Measurements from ENCODE around the gene ASTN2. TPM values are rescaled to one million over a fixed set of nuclear protein-coding genes. Genes with fewer than 3 reads are reported as not detected.

The ASTN2 gene
- total RNA-seq, 1 donor from 2014 or later: 2.3 TPM

DNA sequence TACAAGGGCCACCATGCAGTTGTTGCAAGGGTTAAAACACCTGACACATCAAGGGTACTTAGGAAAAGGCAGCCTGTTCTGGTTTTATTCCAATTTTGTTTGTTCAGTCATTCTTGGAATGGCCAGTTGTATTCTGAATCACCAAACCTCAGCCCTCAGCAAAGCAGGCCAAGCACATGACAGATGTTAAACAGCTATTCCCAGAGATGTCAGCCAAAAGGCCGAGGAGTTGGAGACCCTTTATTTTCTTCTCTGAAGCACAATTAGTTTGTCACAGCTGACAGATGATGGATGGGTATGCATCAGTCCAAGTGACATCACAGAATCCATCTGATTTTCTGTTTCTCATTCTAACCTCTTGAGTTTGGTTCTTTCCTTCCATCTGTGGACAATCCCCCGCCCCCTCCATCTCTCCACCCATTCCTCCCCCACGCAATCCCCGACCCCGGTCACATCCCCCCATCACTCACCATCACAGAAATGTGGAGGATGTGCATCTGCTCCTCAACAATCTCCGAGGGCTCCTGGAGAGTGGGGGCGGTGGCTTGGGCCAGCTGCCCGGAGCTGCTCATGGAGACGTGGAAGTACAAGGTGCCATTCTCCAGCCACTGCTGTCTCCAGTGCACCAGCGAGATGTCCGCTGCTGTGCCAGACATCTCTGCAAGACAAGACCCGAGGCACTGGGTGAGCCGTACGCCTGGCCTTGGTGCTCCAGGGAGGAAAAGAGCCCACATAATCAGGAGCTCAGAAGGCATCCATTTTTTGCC lies 123.8 kb downstream of the ASTN2 start:
- Histone ChIP-seq H3K4me1 (peaks cover 0 to 6% of the 10 kb centered on the region in 2 donors), H3K27ac (peak overlapping the region in 1 of 2 donors; percentile 31), H3K9me3 (no peaks in the 10 kb centered on the region), H3K4me3 (no peak overlapping the region), H3K36me3 (no peaks in the 10 kb centered on the region), H3K27me3 (no peaks in the 10 kb centered on the region)
- no peak for TF ChIP-seq CTCF (IDR thresholded peaks at IDR 0.05)
- intact Hi-C loops (cut with DNase I): no loop called here
- DNase-seq (ENCODE audit: low spot score in 2 of 2): no peak

DNA sequence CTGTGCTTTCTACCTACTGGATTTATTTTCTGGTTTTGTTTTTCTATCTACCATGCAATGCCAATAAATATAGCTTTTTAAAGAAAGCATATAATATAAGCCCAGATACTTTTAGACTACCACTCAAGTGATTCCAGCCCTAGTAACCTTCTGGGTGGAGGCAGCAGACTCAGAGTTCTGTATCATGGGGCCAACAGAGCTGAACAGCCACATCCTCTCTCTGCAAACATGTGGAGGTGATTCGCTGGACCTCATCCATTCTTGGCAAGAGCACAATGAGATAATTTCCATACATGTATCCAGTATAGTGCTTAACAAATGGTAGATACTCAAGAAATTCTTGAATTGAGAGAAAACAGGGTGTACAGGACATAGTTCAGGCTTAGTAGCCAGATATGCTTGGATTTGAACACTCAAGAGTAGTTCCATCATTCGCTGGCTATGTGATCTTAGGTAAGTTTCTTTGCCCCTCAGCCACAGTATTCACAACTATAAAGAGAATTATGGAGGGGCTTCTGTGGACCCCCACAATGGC lies 124.5 kb downstream of the ASTN2 start:
- H3K27me3 ChIP-seq: no peaks in the 10 kb centered on the region
- intact Hi-C loops (cut with DNase I): no loop called here

GRCh38 chr9:117286245-117286644 lies 128.6 kb downstream of the ASTN2 start:
- no peak for TF ChIP-seq CTCF (IDR thresholded peaks at IDR 0.05)
- H3K4me3 ChIP-seq: no peak overlapping the region
- no peaks in the 10 kb centered on the region for H3K27me3 ChIP-seq
- no peaks in the 10 kb centered on the region for H3K36me3 ChIP-seq
- DNase-seq (ENCODE audit: low spot score in 2 of 2): no peak
- H3K9me3 ChIP-seq: no peaks in the 10 kb centered on the region
- no peak overlapping the region for H3K27ac ChIP-seq
- peaks cover 0 to 3% of the 10 kb centered on the region in 2 donors for H3K4me1 ChIP-seq
- intact Hi-C loops (cut with DNase I): no loop called here

More for the DNA sequence above, 124.5 kb downstream of the ASTN2 start:
- Histone ChIP-seq H3K27ac (peak overlapping the region; percentile 16 to 53), H3K4me1 (peaks cover 0 to 6% of the 10 kb centered on the region in 2 donors), H3K4me3 (no peak overlapping the region), H3K9me3 (no peaks in the 10 kb centered on the region), H3K36me3 (no peaks in the 10 kb centered on the region)
- DNase-seq (ENCODE audit: low spot score in 2 of 2): no peak
- TF ChIP-seq CTCF (IDR thresholded peaks at IDR 0.05): no peak

GRCh38 chr9:117284414-117284813 lies 130.4 kb downstream of the ASTN2 start:
- intact Hi-C loops (cut with DNase I): no loop called here
- no peak for TF ChIP-seq CTCF (IDR thresholded peaks at IDR 0.05)
- Histone ChIP-seq H3K36me3 (no peaks in the 10 kb centered on the region), H3K4me3 (no peak overlapping the region), H3K27ac (no peak overlapping the region), H3K4me1 (peaks cover 0 to 2% of the 10 kb centered on the region in 2 donors), H3K27me3 (no peaks in the 10 kb centered on the region), H3K9me3 (no peaks in the 10 kb centered on the region)
- no peak for DNase-seq (ENCODE audit: low spot score in 2 of 2)

GRCh38 chr9:117282541-117282940 lies 132.3 kb downstream of the ASTN2 start:
- TF ChIP-seq CTCF (IDR thresholded peaks at IDR 0.05): no peak
- no peak for DNase-seq (ENCODE audit: low spot score in 2 of 2)
- Histone ChIP-seq H3K36me3 (no peaks in the 10 kb centered on the region), H3K9me3 (no peaks in the 10 kb centered on the region), H3K27me3 (no peaks in the 10 kb centered on the region), H3K27ac (no peak overlapping the region), H3K4me3 (no peak overlapping the region), H3K4me1 (no peaks in the 10 kb centered on the region)
- intact Hi-C loops (cut with DNase I): no loop called here

Measured in ascending aorta (tissue), 2 donors.